ENCODE data around the gene SMYD3. TPM values are rescaled to one million over a fixed set of nuclear protein-coding genes. Genes with fewer than 3 reads are reported as not detected.

SMYD3 gene
- total and polyA plus RNA-seq, 2 of the 13 experiments (the other 11 are each of a cell fraction or from before 2014, with no cell fraction given): 27.7 to 35.8 TPM

GRCh38 chr1:245859493-245860114 is 647.5 kb downstream of the SMYD3 start:
- POLR2A ChIA-PET: no interaction called here
- no peak overlapping the region for H3K4me3 ChIP-seq (replicated peaks in 1 of 3; ENCODE audit: insufficient read depth in 1 of 3, low read depth in 2 of 3, low read length in 3 of 3)
- H4K20me1 ChIP-seq (ENCODE audit: insufficient read depth, low read length): no peaks in the 10 kb centered on the region
- H2AFZ ChIP-seq (ENCODE audit: low read length): no peak overlapping the region
- WGBS (ENCODE audit: low lambda C conversion rate): 86% methylated on average over 8 of the region's 9 CpGs
- no peaks in the 10 kb centered on the region for H3K9me3 ChIP-seq (ENCODE audit: low read length)
- ATAC-seq (no peak), DNase-seq (ENCODE audit: low spot score) (no peak), FAIRE-seq (no peak)
- intact Hi-C loops (cut with micrococcal nuclease; ENCODE audit: unreplicated experiment) (no loop called here), in situ Hi-C loops (cut with HindIII; ENCODE audit: extremely low pct_ligation_motif_present, low pct_unique_long_range_greater_than_20kb) (no loop called here)
- no peak overlapping the region for H3K4me2 ChIP-seq (ENCODE audit: low read depth, low read length)
- no TSS peak for BruUV-seq (replicated peaks)
- H3K36me3 ChIP-seq (replicated peaks in 1 of 2; ENCODE audit: control insufficient read depth in 1 of 2, insufficient read depth in 2 of 2, low read length in 2 of 2): no peaks in the 10 kb centered on the region; a peak in 1 of 5 replicates
- H3K79me2 ChIP-seq (ENCODE audit: insufficient read depth, low read length): peaks cover 3% of the 10 kb centered on the region
- H3K27me3 ChIP-seq (ENCODE audit: control insufficient read depth in 1 of 2, insufficient read depth in 2 of 2, low read length in 2 of 2): no peaks in the 10 kb centered on the region
- no peak overlapping the region for H3K27ac ChIP-seq (ENCODE audit: extremely low read length, insufficient read depth, low read length)
- peaks cover 46% of the 10 kb centered on the region for H3K4me1 ChIP-seq (ENCODE audit: insufficient read depth, low read length)
- CTCF ChIA-PET (ENCODE audit: low intra/inter-chr PET ratio, low total read pairs): no interaction called here
- no peak overlapping the region for H3K9ac ChIP-seq (ENCODE audit: insufficient read depth, low read depth, low read length)
- TF ChIP-seq RBFOX2 (IDR thresholded peaks at IDR 0.05; ENCODE audit: low read depth, low read length): no peak
- TF ChIP-seq FOXK1 (CRISPR knock-in tag; IDR thresholded peaks at IDR 0.05; ENCODE audit: borderline replicate concordance, low read depth): no peak
- TF ChIP-seq RARA (CRISPR knock-in tag; IDR thresholded peaks at IDR 0.05): no peak
- no peak for TF ChIP-seq JUND (CRISPR knock-in tag; IDR thresholded peaks at IDR 0.05)

GRCh38 chr1:245858722-245859492 is 648.2 kb downstream of the SMYD3 start:
- no peaks in the 10 kb centered on the region for H4K20me1 ChIP-seq (ENCODE audit: insufficient read depth, low read length)
- FAIRE-seq (no peak), DNase-seq (ENCODE audit: low spot score) (no peak), ATAC-seq (no peak)
- CTCF ChIA-PET (ENCODE audit: low intra/inter-chr PET ratio, low total read pairs): no interaction called here
- H3K36me3 ChIP-seq (replicated peaks in 1 of 2; ENCODE audit: control insufficient read depth in 1 of 2, insufficient read depth in 2 of 2, low read length in 2 of 2): no peaks in the 10 kb centered on the region; a peak in 1 of 5 replicates
- no TSS peak for BruUV-seq (replicated peaks)
- peaks cover 3% of the 10 kb centered on the region for H3K79me2 ChIP-seq (ENCODE audit: insufficient read depth, low read length)
- no peak overlapping the region for H3K4me3 ChIP-seq (replicated peaks in 1 of 3; ENCODE audit: insufficient read depth in 1 of 3, low read depth in 2 of 3, low read length in 3 of 3)
- no peak overlapping the region for H3K27ac ChIP-seq (ENCODE audit: extremely low read length, insufficient read depth, low read length)
- POLR2A ChIA-PET: no interaction called here
- intact Hi-C loops (cut with micrococcal nuclease; ENCODE audit: unreplicated experiment) (no loop called here), in situ Hi-C loops (cut with HindIII; ENCODE audit: extremely low pct_ligation_motif_present, low pct_unique_long_range_greater_than_20kb) (no loop called here)
- H2AFZ ChIP-seq (ENCODE audit: low read length): no peak overlapping the region
- no peaks in the 10 kb centered on the region for H3K27me3 ChIP-seq (ENCODE audit: control insufficient read depth in 1 of 2, insufficient read depth in 2 of 2, low read length in 2 of 2)
- H3K4me1 ChIP-seq (ENCODE audit: insufficient read depth, low read length): peaks cover 49% of the 10 kb centered on the region
- 76% methylated on average over 7 of the region's 7 CpGs for WGBS (ENCODE audit: low lambda C conversion rate)
- TF ChIP-seq LCORL (IDR thresholded peaks at IDR 0.05): no peak
- no peak for TF ChIP-seq LCORL (CRISPR knock-in tag; IDR thresholded peaks at IDR 0.05)
- no peak for TF ChIP-seq ZNF577 (CRISPR knock-in tag; IDR thresholded peaks at IDR 0.05; ENCODE audit: borderline replicate concordance, low read depth)
- TF ChIP-seq, protein P1, sequence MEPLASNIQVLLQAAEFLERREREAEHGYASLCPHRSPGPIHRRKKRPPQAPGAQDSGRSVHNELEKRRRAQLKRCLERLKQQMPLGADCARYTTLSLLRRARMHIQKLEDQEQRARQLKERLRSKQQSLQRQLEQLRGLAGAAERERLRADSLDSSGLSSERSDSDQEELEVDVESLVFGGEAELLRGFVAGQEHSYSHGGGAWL (CRISPR knock-in tag; IDR thresholded peaks at IDR 0.05): no peak
- no peak for TF ChIP-seq SMAD1 (CRISPR knock-in tag; IDR thresholded peaks at IDR 0.05; ENCODE audit: borderline replicate concordance, low read depth)
- TF ChIP-seq HHEX (CRISPR knock-in tag; IDR thresholded peaks at IDR 0.05): no peak
- TF ChIP-seq AGO1 (IDR thresholded peaks at IDR 0.05; ENCODE audit: low read depth, low read length, poor library complexity, severe bottlenecking): no peak
- TF ChIP-seq ZNF569 (CRISPR knock-in tag; IDR thresholded peaks at IDR 0.05; ENCODE audit: borderline replicate concordance): no peak
- TF ChIP-seq SALL1 (CRISPR knock-in tag; IDR thresholded peaks at IDR 0.05): no peak
- no peak for TF ChIP-seq RARG (CRISPR knock-in tag; IDR thresholded peaks at IDR 0.05; ENCODE audit: low read depth)
- no peak for TF ChIP-seq EHMT2 (IDR thresholded peaks at IDR 0.05; ENCODE audit: borderline replicate concordance, low read depth, low read length)
- TF ChIP-seq HMGA1 (CRISPR knock-in tag; conservative IDR thresholded peaks at IDR 0.05): no peak
- TF ChIP-seq ZNF788 (CRISPR knock-in tag; IDR thresholded peaks at IDR 0.05; ENCODE audit: borderline replicate concordance): no peak
- H3K9me3 ChIP-seq (ENCODE audit: low read length): no peaks in the 10 kb centered on the region
- no peak overlapping the region for H3K4me2 ChIP-seq (ENCODE audit: low read depth, low read length)
- H3K9ac ChIP-seq (ENCODE audit: insufficient read depth, low read depth, low read length): no peak overlapping the region
